Globus pallidus (tissue), 1 donor: ENCODE results near the gene ATCAY.
"Not testable (repeated sequence)": the region's sequence is repeated elsewhere in the genome, so short reads cannot be mapped to it uniquely, and the experiment has no call there.

ENCODE experiments used
- DNase-seq: peaks from one replicate; pipeline ENCODE4 v3.0.0-alpha.2; 2015; ENCODE audit warnings: low spot score

Gene ATCAY

DNA sequence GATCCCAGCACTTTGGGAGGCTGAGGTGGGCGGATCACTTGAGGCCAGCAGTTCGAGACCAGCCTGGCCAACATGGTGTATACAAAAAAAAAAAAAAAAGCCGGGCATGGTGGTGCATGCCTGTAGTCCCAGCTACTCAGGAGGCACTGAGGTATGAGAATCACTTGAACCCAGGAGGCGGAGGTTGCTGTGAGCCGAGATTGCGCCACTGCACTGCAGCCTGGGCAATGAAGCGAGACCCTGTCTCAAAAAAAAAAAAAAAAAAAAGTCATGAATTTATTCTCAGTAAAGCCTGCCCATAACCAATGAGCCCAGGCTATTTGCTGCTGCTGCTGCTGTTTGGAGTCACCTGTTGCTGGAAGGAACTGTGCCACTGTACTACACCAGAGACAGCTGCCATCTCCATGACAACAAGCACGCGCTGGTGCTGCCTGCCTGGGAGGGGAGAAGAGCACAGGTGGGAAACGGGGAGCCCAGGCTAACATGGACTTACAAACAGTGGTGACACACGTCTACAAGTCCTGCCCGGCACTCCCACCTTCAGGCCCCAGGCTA, 23.0 kb upstream of the ATCAY start:
- DNase-seq = no peak

DNA sequence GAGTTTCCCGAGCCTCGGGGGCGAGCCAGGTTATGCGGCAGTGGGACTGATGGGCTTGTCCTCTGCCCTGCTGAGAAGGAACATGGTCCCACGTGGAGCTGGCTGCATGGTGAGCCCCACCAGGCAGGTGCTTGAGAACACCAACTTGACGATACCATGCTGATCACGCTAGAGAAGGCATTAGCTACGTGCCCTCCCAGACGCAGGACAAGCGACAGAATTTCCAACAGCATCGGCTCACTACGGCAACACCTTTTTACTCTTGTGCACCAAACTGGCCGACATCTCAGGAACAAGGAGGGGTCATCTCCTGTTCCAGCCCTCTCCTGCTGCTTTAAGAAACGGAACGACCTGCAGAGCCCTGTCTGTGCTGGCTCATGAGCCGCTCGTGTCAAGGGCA, 20.0 kb upstream of the ATCAY start:
- DNase-seq = no peak

DNA sequence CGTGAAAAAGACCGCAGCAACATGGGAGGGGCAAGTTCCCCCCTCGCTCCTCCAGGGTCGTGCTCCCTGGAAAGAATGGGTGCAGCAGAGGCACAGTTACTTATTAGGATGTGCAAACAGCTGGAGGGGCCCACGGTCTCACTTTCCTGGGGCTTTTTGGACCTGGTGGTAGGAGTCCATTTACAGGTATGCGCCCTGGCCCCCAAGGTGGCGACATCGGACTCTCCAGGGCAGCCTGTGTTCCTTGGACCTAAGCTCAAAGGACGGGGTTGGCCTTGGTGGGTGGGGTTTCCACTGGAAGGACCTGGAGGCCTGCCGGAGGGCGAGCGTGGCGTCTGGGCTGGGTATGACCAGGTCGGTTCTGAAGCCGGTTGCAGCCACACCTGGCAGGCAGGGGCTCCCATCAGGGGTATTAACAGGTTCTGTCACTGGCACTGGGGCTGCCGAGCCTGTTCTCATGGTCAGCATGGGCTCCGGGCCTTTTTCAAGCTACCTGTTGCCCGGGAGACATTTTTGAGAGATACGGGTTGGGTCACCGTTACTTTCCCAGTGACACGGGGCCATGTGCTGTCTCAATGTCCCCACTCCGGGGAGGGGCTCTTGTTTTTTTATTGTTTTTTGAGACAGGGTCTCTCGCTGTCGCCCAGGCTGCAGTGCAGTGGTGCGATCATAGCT, 17.5 kb upstream of the ATCAY start:
- no peak for DNase-seq

DNA sequence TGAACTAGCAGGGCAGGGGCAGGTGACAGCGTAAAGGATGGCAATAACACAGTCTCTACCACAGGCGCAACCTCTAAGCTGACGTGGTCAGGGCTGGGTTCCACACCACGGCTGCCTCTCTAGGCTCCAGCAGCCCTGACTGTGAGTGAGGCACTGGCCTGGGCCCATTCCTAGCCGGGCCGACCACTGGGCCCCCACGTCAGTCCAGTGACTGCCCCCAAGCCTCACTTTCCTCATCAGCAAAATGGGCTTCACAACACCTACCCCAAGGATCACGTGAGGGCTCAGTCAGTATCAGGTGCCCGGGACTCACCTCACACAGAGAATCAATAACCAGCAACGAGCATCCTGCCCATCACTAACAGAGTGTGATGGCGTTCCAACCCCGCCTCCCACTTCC, 16.8 kb upstream of the ATCAY start:
- DNase-seq = no peak

DNA sequence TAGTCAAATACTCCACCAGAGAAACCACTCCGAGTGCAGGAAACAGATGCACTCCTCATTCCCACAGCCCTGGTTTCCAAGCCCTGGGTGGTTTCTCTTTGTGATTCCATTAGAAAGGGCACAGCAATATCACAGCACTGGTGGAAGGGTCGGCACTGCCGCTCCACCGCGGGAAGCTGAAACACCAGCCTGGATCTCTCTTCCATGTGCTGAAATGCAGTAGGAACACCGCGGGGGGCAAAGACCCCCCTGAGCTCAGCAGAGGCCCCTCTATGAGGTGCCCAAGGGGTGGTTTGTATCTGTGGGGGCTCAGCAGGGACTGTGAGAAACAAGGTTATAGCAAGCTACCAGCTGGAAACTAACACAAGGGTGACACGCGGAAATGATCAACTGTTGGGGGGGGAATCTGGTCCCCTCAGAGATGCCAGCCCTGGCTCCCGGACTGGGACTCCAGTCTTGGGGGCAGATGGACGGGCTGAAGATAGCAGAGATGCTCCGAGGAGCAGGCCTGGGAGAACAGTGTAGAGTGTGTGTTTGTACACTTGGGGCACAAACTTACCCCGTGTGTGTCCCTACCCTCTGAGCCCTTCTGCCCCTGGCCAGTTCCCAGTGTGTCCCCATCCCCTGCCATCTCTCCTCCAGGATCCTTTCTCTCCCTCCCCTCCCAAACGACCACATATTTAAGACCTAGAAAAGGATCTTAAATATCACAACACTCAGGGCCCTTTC, 13.4 kb upstream of the ATCAY start:
- DNase-seq = no peak

DNA sequence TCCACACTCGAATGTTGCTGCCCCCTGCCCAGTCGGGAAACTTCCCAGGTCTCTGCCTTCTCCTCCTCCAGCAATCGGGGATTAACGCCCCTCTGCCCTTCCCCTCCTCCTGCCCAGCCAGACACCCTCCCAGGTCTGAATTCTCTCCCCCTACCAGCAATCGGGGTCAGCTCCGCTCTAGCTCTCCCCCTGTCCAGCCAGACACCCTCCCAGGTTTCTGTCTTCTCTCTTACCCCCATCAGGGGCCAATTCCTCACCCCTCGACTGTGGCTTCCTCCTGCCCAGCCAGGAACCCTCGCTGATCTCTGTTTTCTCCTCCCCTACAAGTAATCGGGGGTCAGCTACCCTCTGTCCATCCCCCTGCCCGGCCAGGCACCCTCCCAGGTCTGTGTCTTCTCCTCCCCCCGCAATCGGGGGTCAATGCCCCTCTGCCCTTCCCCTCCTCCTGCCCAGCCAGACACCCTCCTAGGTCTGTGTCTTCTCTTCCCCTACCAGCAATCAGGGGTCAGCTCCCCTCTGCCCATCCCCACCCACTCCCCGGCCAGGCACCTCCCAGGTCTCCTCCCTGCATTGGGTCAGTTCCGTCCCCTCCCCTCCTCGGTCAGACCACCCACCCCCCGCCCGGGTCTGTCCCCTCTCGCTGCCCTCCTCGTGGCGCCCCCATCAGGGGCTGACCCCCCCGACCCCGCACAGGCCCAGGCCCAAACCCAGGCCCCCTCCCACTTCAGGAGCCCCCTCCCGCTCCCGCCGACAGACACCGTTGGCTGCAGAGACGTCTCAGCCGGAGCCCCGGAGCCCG, 12.3 kb upstream of the ATCAY start:
- DNase-seq = no peak

DNA sequence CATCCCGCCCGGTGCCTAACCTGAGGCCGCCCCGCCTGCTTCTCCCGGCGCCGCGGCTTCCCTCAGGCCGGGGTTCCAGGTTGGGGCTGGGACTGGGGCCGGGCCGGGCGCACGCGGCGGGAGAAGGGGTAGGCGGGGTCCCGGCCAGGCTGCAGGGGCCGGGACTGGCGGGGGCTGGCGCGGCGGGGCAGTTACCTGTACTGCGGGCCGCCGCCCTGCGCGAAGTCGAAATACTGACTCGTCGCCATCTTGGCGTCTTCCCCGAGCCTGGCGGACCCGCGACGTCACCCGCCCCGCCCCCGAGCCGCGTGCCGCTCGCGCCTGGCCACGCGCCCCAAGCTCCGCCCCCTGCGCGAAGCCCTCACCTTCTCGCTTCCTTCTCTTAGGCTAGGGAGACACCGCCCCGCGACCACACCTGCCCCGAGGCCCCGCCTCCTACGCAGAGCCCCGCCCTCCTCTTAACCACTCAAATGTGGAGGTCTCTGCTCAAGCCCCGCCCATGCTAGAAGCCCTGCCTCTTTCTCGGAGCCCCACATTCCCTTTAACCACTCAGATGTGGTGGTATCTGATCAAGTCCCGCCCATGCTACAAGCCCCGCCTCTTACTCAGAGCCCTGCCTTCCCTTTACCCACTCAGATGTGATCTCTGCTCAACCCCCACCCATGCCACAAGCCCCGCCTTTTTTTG, 11.6 kb upstream of the ATCAY start, which contains the start of gene ZFR2:
Gene ZFR2, minus strand, starts transcription at position 269 of the 687 bp plus-strand sequence. Its CDS starts 21 bp downstream, at position 248.
- no peak for DNase-seq

DNA sequence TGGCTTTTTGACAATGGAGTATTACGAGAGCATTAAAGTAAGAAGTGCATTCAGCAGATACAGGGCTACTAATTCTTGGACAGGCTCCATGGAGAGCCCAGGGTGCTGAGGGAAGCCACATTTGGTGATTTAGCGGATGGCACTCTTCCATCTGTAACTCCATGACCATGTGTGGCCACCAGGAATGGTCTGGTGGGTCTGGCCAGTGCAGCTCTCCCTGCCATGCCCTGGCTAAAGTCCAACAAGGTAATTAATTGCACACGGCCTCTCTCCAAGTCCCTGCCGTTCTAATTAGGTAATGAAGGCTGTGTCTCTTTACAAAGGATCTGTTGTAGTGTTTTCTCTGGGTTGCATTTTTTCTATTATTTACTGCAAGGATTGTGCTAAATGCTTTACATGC, 7.3 kb upstream of the ATCAY start:
- DNase-seq = no peak

DNA sequence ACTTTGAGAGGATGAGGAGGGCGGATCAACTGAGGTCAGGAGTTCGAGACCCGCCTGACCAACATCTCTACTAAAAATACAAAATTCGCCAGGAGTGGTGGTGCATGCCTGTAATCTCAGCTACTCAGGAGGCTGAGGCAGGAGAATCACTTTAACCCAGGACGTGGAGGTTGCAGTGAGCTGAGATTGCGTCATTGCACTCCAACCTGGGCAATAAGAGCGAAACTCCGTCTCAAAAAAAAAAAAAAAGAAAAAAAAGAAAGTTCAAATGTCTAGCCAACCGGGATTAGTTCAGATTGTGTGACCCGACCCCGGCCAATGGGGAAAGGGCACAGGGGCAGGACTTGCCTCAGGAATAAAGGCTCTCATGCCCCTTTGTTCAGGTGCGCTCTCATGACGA, 5.8 kb upstream of the ATCAY start:
- not testable (repeated sequence) for DNase-seq

DNA sequence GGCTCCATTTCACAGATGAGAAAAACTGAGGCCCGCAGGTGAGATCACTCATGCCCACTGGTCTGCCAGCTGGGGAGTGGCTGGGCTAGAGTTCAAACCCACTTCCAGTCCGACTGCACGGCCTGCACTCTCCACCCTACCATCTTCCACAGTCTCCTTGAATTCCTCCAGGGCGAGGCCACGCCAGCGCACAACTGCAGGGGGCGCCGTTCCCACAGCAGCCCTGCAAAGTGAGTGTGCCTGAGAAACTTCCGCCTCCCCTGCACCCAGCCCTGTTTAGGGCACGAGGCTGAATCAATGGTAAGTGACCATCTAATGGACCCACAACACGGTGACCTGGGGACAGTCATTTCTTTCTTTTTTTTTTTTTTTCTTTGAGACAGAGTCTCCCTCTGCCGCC, 829 bp upstream of the ATCAY start:
- no peak for DNase-seq

DNA sequence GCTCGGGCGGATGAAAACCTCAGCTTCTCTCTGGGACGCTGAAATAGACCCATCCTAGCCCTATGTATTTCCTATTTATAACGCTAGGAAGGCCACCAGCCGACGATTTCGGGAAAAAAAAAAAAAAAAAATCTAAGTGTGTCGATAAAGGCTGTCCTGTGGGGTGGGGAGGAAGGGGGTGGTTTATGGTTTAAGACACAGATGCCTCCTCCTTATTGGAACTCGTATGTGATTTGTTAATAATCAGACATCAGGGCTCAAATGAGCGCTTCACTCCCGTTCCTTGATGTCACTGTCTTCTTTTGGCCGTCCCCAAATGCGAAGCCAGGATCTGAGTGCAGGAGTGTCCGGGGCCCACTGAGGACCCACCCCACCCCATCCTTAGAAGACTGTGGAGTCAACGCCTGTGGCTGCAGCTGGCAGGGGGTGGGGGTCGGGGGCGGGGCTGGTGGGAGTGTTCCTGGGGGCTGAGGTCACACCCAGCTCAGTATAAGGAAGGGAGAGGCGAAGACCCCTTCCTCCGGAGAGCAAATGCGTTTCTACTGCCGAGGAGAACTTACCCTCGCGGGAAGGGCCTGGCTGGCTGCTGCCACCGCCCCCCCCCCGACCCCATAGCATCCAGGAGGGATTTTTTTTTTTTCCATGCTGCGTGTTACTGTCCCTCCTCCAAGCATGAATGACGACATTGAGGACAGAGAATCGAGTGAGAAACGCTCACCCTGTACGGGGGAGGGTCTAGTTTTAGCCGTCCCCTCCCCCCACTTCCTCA, 971 bp downstream of the ATCAY start:
- DNase-seq = no peak

DNA sequence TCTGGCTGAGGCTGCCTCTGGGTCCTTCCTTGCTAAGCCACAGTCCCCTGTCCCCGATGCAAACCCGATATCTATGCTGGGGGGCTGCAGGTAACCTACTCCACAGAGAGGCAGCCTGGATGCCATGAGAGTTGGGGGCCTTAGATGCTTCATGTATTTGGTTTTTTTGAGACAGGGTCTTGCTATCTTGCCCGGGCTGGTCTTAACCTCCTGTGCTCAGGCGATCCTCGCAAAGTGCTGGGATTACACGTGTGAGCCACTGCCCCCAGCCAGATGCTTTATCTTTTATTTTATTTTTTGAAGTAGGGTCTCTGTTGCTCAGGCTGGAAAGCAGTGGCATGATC, 1.5 kb downstream of the ATCAY start:
- DNase-seq = no peak

DNA sequence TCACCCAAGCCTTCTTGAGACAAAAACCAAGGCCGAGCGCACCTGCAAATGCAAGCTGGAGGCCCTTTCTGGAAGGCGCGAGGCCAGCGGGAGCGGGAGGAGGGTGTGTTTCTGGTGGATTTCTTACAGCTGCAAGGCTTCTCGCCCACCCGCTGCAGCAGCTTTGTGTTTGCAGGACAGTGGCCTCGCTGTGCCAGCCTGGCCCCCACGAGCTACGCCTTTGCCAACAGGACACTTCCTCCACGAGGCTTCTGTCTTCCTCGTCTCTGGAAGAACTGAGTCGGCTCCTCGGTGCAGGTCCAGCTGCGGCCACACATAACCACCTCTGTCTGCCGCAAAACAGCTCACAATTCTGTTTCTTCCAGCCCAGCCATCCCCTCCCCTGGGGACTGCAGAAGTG, 10.1 kb downstream of the ATCAY start:
- peak; percentile 25 for DNase-seq

DNA sequence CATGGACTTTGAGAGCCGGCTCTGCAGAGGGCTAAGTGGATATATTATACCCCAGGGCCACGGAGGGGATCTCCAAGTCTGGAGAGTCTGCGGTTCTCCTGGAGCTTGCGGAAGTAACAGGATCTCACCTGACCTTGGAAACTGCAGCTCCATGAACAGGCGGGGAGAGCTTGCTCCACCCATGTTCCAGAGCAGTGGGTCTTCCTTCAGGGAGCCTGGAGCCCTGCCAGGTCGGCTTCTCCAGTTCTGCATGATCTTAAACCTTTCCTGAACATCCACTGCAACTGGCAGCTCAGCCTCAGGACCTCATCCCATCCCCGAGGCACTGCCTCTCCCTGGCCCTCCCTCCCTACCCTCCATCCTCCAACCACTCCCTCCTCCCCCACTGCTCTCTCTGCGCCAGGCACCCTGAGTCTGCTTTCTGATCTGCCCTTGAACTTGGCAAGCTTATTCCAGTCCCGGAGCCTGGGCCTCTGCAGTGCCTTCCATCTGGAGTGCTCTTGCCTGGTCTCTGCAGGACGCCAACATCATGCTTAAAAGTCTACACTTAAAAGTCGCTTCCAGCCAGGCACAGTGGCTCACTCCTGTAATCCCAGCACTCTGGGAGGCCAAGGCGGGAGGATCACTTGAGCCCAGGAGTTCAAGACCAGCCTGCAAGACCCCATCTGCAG, 13.2 kb downstream of the ATCAY start:
- DNase-seq = no peak

DNA sequence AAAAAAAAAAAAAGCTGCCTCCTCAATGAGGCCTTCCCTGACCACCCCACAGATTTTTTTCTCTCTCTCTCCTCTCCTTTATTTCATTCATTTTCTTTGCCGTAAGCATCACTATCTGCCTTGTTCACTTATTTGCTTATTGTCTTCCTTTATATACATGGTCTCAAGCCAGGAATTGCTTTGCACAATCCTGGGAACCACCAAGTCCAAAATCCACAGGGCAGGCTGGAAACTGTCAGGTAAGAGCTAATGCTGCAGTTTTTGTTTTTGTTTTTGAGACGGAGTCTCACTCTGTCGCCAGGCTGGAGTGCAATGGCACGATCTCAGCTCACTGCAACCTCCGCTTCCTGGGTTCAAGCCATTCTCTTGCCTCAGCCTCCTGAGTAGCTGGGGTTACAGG, 14.5 kb downstream of the ATCAY start:
- not testable (repeated sequence) for DNase-seq

DNA sequence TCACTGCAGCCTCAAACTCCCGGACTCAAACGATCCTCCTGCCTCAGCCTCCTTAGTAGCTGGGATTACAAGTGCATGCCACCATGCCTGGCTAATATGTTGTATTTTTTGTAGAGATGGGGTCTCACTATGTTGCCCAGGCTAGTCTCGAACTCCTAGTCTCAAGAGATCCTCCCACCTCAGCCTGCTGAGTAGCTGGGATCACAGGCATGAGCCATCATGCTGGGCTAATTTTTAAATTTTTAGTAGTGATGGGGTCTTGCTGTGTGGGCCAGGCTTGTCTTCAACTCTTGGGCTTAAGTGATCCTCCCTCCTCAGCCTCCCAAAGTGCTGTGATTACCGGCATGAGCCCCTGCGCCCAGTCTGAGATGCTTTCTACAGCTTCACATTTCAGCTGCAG, 15.3 kb downstream of the ATCAY start:
- no peak for DNase-seq

DNA sequence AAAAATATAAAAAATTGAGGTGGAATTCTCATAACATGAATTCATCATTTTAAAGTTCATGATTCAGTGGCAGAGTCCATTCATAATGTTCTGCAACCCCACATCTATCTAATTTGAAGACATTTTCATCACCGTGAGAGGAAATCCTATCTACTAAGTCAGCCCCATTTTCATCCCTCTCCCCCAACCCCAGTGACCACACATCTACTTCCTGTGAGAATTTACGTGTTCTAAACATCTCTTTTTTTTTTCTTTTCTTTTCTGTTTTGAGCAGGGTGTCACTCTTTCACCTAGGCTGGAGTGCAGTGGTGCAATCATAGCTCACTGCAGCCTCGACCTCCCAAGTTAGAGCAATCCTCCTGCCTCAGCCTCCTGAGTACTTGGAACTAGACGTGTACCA, 17.5 kb downstream of the ATCAY start:
- no peak for DNase-seq

DNA sequence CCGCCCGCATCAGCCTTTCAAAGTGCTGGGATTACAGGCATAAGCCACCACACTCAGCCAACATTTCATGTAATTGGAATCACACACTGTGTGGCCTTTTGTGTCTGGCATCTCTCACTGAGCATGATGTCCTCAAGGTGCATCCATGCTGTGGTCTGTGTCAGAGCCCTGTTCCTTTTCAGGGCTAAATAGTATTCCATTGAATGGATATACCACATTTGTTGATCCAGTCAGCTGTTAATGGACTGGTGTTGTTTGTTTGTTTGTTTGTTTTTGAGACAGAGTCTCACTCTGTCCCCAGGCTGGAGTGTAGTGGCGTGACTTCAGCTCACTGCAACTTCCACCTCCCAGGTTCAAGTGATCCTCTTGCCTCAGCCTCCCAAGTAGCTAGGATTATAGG, 17.9 kb downstream of the ATCAY start:
- no peak for DNase-seq

DNA sequence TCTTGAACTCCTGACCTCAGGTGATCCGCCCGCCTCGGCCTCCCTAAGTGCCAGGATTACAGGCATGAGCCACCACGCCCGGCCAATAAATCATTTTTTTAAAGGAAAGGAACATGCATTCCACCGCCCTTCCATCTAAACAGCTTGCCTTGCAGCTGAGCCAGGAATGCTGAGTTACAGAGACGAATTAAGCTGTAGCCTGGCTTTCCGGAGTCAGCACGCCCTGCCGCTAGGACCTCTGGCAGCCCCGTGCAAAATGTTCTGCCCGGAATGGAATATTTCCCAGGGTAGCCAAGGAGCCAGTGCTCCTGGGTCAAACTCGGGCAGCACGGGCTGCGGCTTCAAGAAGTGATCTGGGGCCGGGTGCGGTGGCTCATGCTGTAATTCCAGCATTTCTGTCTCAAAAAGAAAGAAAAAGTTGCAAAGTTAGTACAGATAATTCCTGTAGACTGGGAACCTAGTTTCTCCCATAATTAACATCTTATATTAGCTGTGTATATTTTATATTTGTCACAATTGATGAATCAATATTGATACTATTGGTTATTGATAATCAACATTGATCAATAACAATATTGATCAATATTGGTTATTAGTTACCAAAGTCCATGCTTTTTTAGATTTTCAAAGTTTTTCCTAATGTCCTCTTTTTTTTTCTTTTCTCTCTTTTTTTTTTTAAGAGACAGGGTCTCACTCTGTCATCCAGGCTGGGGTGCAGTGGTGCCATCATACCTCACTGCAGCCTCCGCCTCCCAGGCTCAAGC, 19.2 kb downstream of the ATCAY start:
- DNase-seq = no peak
